MCF 10A (cell line): ENCODE results near the gene RAB3IP. TPM values are rescaled to one million over a fixed set of nuclear protein-coding genes. Genes with fewer than 3 reads are reported as not detected.

Experiments
- Bru-seq: library from RNA; stranded (reverse); fragments of 400-500 nt; gene quantifications from one replicate; lab custom pipeline; 2021; lab: Mats Ljungman, UMichigan
- BruChase-seq, 2 experiments: library from RNA; stranded (reverse); fragments of 400-500 nt; gene quantifications; one replicate each; lab custom pipeline; 2021; lab: Mats Ljungman, UMichigan
- BruUV-seq: library from RNA; stranded (reverse); fragments of 400-500 nt; replicated peaks from 2 replicates; lab custom pipeline; 2021; lab: Mats Ljungman, UMichigan
- CTCF ChIA-PET: fragments of 300-600 bp; sonication (Branson Sonifier 250); formaldehyde crosslinking; extraction: SDS; loops from one replicate; lab custom pipeline; 2021; ENCODE audit warnings: antibody characterized with exemption, inconsistent platforms; lab: Yijun Ruan, JAX
- POLR2A ChIA-PET: fragments of 300-600, 350-650 bp; sonication (Branson Sonifier 250); formaldehyde crosslinking; extraction: SDS; loops from one replicate; lab custom pipeline; 2020; ENCODE audit warnings: antibody characterized with exemption, inconsistent platforms; lab: Yijun Ruan, JAX
- DNase-seq: peaks from one replicate; pipeline ENCODE4 v3.0.0-alpha.2; 2018; ENCODE audit not compliant: unreplicated experiment
- H3K27ac Mint-ChIP-seq: one replicate; pipeline ENCODE4 v1.8.0; 2022; ENCODE audit warnings: mild to moderate bottlenecking, low read depth, mixed read lengths; ENCODE audit not compliant: unreplicated experiment
- H3K27me3 Mint-ChIP-seq: one replicate; pipeline ENCODE4 v1.8.0; 2022; ENCODE audit warnings: mixed read lengths; ENCODE audit not compliant: insufficient read depth, unreplicated experiment
- H3K36me3 Mint-ChIP-seq: one replicate; pipeline ENCODE4 v1.8.0; 2022; ENCODE audit warnings: mild to moderate bottlenecking, moderate library complexity, mixed read lengths; ENCODE audit not compliant: insufficient read depth, unreplicated experiment
- H3K4me1 Mint-ChIP-seq: one replicate; pipeline ENCODE4 v1.8.0; 2022; ENCODE audit warnings: mixed read lengths; ENCODE audit not compliant: insufficient read depth, unreplicated experiment
- H3K4me3 Mint-ChIP-seq: one replicate; pipeline ENCODE4 v1.8.0; 2022; ENCODE audit warnings: mild to moderate bottlenecking, moderate library complexity, mixed read lengths; ENCODE audit not compliant: unreplicated experiment
- H3K9me3 Mint-ChIP-seq: one replicate; pipeline ENCODE4 v1.8.0; 2022; ENCODE audit warnings: mixed read lengths; ENCODE audit not compliant: unreplicated experiment
- CTCF ChIP-seq: fragments of 200-600 bp; IDR thresholded peaks from one replicate; pipeline ENCODE4 v1.8.0; 2022; ENCODE audit warnings: antibody characterized with exemption, mild to moderate bottlenecking; ENCODE audit not compliant: unreplicated experiment
- intact Hi-C: fragments of 100-400 bp; cut with micrococcal nuclease; formaldehyde crosslinking; loops from 2 replicates; pipeline ENCODE4 v1.14.1; 2022
- long read RNA-seq: library from polyadenylated mRNA; stranded (forward); transcript quantifications from one replicate; pipeline ENCODE4 v2.0.0, GENCODE V29; 2022
- total RNA-seq: library from RNA; stranded (reverse); gene quantifications from 2 replicates; pipeline ENCODE4 v1.2.3, GENCODE V29; 2022

RAB3IP gene
- 21.9 and 31.5 TPM in 2 replicates for total RNA-seq
- percentile 65 among the genes with signal in this experiment for Bru-seq, nascent RNA
- percentile 69 among the genes with signal in this experiment for BruChase-seq, experiment 1, labeled RNA remaining after a 6-hour chase
- percentile 69 among the genes with signal in this experiment for BruChase-seq, experiment 2, labeled RNA remaining after a 2-hour chase
- long read RNA-seq, full-length matches to known transcripts = 33 of 42 reads
- long read RNA-seq, partial matches to known transcripts = 1 of 42 reads
- long read RNA-seq, other reads (novel, unspliced or antisense) = 8 of 42 reads

GRCh38 chr12:69738351-69739286 lies at the start of gene RAB3IP:
Gene RAB3IP, plus strand, starts transcription at chr12:69738860. Its CDS starts 16,549 bp downstream, at chr12:69755409.
- ChIA-PET POLR2A (interaction anchor here (0.5 to 2.5 kb wide), 14 partner anchors 8 to 1925 kb away, joined by 3 to 8 read pairs (median 3); partner anchors contain the start of genes CCT2, CNOT2, FRS2 and ZFC3H1), CTCF (interaction anchor here (0.6 to 1.2 kb wide), 10 partner anchors 11 to 1624 kb away, joined by 3 to 5 read pairs (median 3); no protein-coding TSS in a partner anchor)
- BruUV-seq = no TSS peak

GRCh38 chr12:69689638-69690037 lies 49.0 kb upstream of the RAB3IP start:
- intact Hi-C loops = no loop called here
- BruUV-seq = no TSS peak
- no peaks in the 10 kb centered on the region for H3K36me3 Mint-ChIP-seq
- peak overlapping the region; percentile 41 for H3K4me3 Mint-ChIP-seq
- POLR2A ChIA-PET = interaction anchor here (0.6 to 1.3 kb wide), 3 partner anchors 12 to 288 kb away, joined by 3 to 4 read pairs (median 3); no protein-coding TSS in a partner anchor
- H3K9me3 Mint-ChIP-seq = no peaks in the 10 kb centered on the region
- no peak for TF ChIP-seq CTCF
- peaks cover 27% of the 10 kb centered on the region for H3K4me1 Mint-ChIP-seq
- no peak for DNase-seq
- H3K27me3 Mint-ChIP-seq = no peaks in the 10 kb centered on the region
- CTCF ChIA-PET = interaction anchor here (1.5 kb wide), 1 partner anchor 50 kb away, joined by 7 read pairs; no protein-coding TSS in a partner anchor
- peak overlapping the region; percentile 88 for H3K27ac Mint-ChIP-seq

More at GRCh38 chr12:69738351-69739286, at the start of gene RAB3IP:
- Mint-ChIP-seq H3K27me3 (no peaks in the 10 kb centered on the region), H3K36me3 (peaks cover 8% of the 10 kb centered on the region), H3K27ac (peak within 1 kb of the TSS; percentile 86), H3K9me3 (no peaks in the 10 kb centered on the region), H3K4me3 (peak within 1 kb of the TSS; percentile 86), H3K4me1 (peaks cover 19% of the 10 kb centered on the region)
- TF ChIP-seq CTCF = peak; percentile 65
- intact Hi-C loops = loop anchor here (2.0 kb wide), 2 partner anchors 140 to 268 kb away; partner anchors contain the start of gene FRS2
- peak; percentile 82 for DNase-seq

GRCh38 chr12:69694123-69694522 lies 44.5 kb upstream of the RAB3IP start:
- Mint-ChIP-seq H3K27me3 (no peaks in the 10 kb centered on the region), H3K9me3 (no peaks in the 10 kb centered on the region), H3K36me3 (no peaks in the 10 kb centered on the region), H3K27ac (no peak overlapping the region), H3K4me1 (peaks cover 7% of the 10 kb centered on the region), H3K4me3 (no peak overlapping the region)
- ChIA-PET POLR2A (interaction anchor here (0.6 kb wide), 1 partner anchor 219 kb away, joined by 3 read pairs; no protein-coding TSS in a partner anchor), CTCF (no interaction called here)
- DNase-seq = no peak
- BruUV-seq = no TSS peak
- TF ChIP-seq CTCF = no peak
- intact Hi-C loops = no loop called here
